ENCODE data around the gene RIT2. TPM values are rescaled to one million over a fixed set of nuclear protein-coding genes. Genes with fewer than 3 reads are reported as not detected.
"Not testable (repeated sequence)": the region's sequence is repeated elsewhere in the genome, so short reads cannot be mapped to it uniquely, and the experiment has no call there.

RIT2 gene
- total and polyA plus RNA-seq, 8 donors = not detected

- intact Hi-C loops (cut with DNase I; ENCODE audit: low total_unique reads) = no loop called here
- Histone ChIP-seq H3K9me3 (no peaks in the 10 kb centered on the region), H3K4me1 (no peaks in the 10 kb centered on the region), H3K27me3 (no peaks in the 10 kb centered on the region), H3K27ac (no peak overlapping the region), H3K4me3 (no peak overlapping the region), H3K36me3 (no peaks in the 10 kb centered on the region)
- no peak for DNase-seq
- TF ChIP-seq POLR2A (IDR thresholded peaks at IDR 0.05) (no peak), POLR2AphosphoS5 (IDR thresholded peaks at IDR 0.05) (no peak), EP300 (IDR thresholded peaks at IDR 0.05) (no peak)
- TF ChIP-seq, protein P1, sequence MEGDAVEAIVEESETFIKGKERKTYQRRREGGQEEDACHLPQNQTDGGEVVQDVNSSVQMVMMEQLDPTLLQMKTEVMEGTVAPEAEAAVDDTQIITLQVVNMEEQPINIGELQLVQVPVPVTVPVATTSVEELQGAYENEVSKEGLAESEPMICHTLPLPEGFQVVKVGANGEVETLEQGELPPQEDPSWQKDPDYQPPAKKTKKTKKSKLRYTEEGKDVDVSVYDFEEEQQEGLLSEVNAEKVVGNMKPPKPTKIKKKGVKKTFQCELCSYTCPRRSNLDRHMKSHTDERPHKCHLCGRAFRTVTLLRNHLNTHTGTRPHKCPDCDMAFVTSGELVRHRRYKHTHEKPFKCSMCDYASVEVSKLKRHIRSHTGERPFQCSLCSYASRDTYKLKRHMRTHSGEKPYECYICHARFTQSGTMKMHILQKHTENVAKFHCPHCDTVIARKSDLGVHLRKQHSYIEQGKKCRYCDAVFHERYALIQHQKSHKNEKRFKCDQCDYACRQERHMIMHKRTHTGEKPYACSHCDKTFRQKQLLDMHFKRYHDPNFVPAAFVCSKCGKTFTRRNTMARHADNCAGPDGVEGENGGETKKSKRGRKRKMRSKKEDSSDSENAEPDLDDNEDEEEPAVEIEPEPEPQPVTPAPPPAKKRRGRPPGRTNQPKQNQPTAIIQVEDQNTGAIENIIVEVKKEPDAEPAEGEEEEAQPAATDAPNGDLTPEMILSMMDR (IDR thresholded peaks at IDR 0.05) = no peak
Observed at GRCh38 chr18:42745171-42745570, 370.3 kb downstream of the RIT2 start.

DNA sequence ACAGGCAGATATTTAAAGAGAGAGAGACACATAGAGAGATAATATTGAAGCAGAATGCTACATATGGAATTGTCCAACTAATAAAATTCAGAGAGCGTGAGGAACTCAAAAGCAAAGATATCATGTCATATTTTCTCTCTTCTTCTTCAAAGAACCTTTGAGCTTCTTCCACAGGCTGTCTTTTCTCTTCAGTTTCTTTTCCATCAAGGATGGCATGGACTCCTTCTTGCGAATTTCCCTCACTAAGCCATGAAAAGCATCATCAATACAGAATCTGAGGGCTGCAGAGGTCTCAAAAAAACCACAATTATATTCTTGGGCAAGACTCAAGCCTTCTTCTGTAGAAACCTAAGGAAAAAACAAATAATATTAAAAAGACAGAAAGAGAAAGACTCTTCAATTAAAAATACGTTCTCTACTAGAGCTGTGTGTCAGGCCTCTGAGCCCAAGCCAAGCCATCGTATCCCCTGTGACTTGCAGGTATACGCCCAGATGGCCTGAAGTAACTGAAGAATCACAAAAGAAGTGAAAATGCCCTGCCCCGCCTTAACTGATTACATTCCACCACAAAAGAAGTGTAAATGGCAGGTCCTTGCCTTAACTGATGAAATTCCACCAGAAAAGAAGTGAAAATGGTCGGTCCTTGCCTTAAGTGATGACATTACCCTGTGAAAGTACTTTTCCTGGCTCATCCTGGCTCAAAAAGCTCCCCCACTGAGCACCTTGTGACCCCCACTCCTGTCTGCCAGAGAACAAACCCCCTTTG lies 371.9 kb downstream of the RIT2 start:
- intact Hi-C loops (cut with DNase I; ENCODE audit: low total_unique reads) = no loop called here
- H3K4me1 ChIP-seq = no peaks in the 10 kb centered on the region
- no peaks in the 10 kb centered on the region for H3K27me3 ChIP-seq
- no peak overlapping the region for H3K27ac ChIP-seq
- DNase-seq = no peak
- TF ChIP-seq EP300 (IDR thresholded peaks at IDR 0.05) (no peak), POLR2AphosphoS5 (IDR thresholded peaks at IDR 0.05) (no peak), POLR2A (IDR thresholded peaks at IDR 0.05) (no peak)
- TF ChIP-seq, protein P1 (IDR thresholded peaks at IDR 0.05) = no peak
- H3K4me3 ChIP-seq = no peak overlapping the region
- no peaks in the 10 kb centered on the region for H3K9me3 ChIP-seq
- no peaks in the 10 kb centered on the region for H3K36me3 ChIP-seq
- WGBS, 5 donors = 70 to 84% (median 77%) methylated on average over 7 of the region's 7 CpGs

DNA sequence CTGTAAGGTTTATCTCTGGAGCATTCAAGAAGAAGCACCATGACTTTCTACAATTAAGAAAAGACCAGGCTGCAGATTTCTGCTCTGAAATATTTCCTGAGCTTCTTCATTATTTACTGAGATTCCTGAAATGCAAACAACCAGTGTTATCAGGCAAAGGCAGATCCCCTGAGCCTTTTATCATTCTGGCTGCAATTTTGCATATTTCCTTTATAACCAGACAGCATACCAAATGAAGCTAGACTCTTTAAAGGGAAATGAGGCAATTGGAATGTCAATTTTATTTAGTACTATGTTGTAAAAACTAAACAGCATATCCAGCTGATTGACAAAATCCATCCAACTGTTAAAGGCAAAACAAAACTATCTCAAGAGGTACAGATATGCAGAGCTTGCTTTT lies 372.5 kb downstream of the RIT2 start:
- no peak for TF ChIP-seq EP300 (IDR thresholded peaks at IDR 0.05)
- no peak for TF ChIP-seq POLR2AphosphoS5 (IDR thresholded peaks at IDR 0.05)
- TF ChIP-seq, protein P1 (IDR thresholded peaks at IDR 0.05) = no peak
- no peak for TF ChIP-seq POLR2A (IDR thresholded peaks at IDR 0.05)
- peak in 1 of 2 donors; percentile 10 for DNase-seq
- Histone ChIP-seq H3K27me3 (no peaks in the 10 kb centered on the region), H3K27ac (no peak overlapping the region), H3K36me3 (no peaks in the 10 kb centered on the region), H3K9me3 (no peaks in the 10 kb centered on the region), H3K4me3 (no peak overlapping the region), H3K4me1 (no peaks in the 10 kb centered on the region)
- intact Hi-C loops (cut with DNase I; ENCODE audit: low total_unique reads) = no loop called here

- Histone ChIP-seq H3K4me3 (no peak overlapping the region), H3K27me3 (no peaks in the 10 kb centered on the region), H3K36me3 (no peaks in the 10 kb centered on the region), H3K4me1 (no peaks in the 10 kb centered on the region), H3K9me3 (no peaks in the 10 kb centered on the region), H3K27ac (no peak overlapping the region)
- DNase-seq = no peak
- TF ChIP-seq, protein P1 (IDR thresholded peaks at IDR 0.05) = no peak
- no peak for TF ChIP-seq POLR2A (IDR thresholded peaks at IDR 0.05)
- TF ChIP-seq EP300 (IDR thresholded peaks at IDR 0.05) = no peak
- TF ChIP-seq POLR2AphosphoS5 (IDR thresholded peaks at IDR 0.05) = no peak
- intact Hi-C loops (cut with DNase I; ENCODE audit: low total_unique reads) = no loop called here
Observed at GRCh38 chr18:42742474-42742873, 373.0 kb downstream of the RIT2 start.

GRCh38 chr18:42741805-42742347 lies 373.6 kb downstream of the RIT2 start:
- H3K4me3 ChIP-seq; H3K9me3 ChIP-seq; H3K27me3 ChIP-seq; intact Hi-C loops (cut with DNase I; ENCODE audit: low total_unique reads); H3K27ac ChIP-seq; DNase-seq; H3K36me3 ChIP-seq; H3K4me1 ChIP-seq: not testable (repeated sequence)
- 83 to 93% (median 88%) methylated on average over 12 of the region's 12 CpGs for WGBS, 5 donors

- H3K27ac ChIP-seq; DNase-seq; intact Hi-C loops (cut with DNase I; ENCODE audit: low total_unique reads); H3K4me1 ChIP-seq; H3K36me3 ChIP-seq; H3K4me3 ChIP-seq; H3K27me3 ChIP-seq; H3K9me3 ChIP-seq: not testable (repeated sequence)
- 58 to 80% (median 65%) methylated on average over 2 of the region's 2 CpGs for WGBS, 5 donors
Observed at GRCh38 chr18:42741299-42741698, 374.2 kb downstream of the RIT2 start.
